DMS114 treated with DMSO at 0.1 percent for 48 hours (cell line): ENCODE results near the gene ATP8B4.
"Not testable (repeated sequence)": the region's sequence is repeated elsewhere in the genome, so short reads cannot be mapped to it uniquely, and the experiment has no call there.

Experiments
- DNase-seq: peaks from one replicate; lab custom pipeline; 2025; ENCODE audit not compliant: unreplicated experiment; lab: John Stamatoyannopoulos, UW

Gene ATP8B4

GRCh38 chr15:50112488-50113186, 6.4 kb downstream of the ATP8B4 start:
- no peak for DNase-seq

- DNase-seq: no peak
Observed at GRCh38 chr15:50110285-50110684, 8.7 kb downstream of the ATP8B4 start.

GRCh38 chr15:50109076-50109987, 9.7 kb downstream of the ATP8B4 start:
- no peak for DNase-seq

- DNase-seq: no peak
Observed at GRCh38 chr15:50108461-50108860, 10.6 kb downstream of the ATP8B4 start.

- no peak for DNase-seq
Observed at GRCh38 chr15:50107591-50108408, 11.2 kb downstream of the ATP8B4 start.

- no peak for DNase-seq
Observed at GRCh38 chr15:50107157-50107556, 11.9 kb downstream of the ATP8B4 start.

GRCh38 chr15:50106457-50106856, 12.6 kb downstream of the ATP8B4 start:
- no peak for DNase-seq

GRCh38 chr15:50100486-50100885, 18.5 kb downstream of the ATP8B4 start:
- no peak for DNase-seq

GRCh38 chr15:50098545-50098944, 20.5 kb downstream of the ATP8B4 start:
- DNase-seq: no peak

GRCh38 chr15:50095938-50096821, 22.9 kb downstream of the ATP8B4 start:
- no peak for DNase-seq

GRCh38 chr15:50089386-50089785, 29.6 kb downstream of the ATP8B4 start:
- DNase-seq: not testable (repeated sequence)

- no peak for DNase-seq
Observed at GRCh38 chr15:50084932-50085331, 34.1 kb downstream of the ATP8B4 start.

- no peak for DNase-seq
Observed at GRCh38 chr15:50083424-50084025, 35.5 kb downstream of the ATP8B4 start.

GRCh38 chr15:50082066-50082465, 37.0 kb downstream of the ATP8B4 start:
- no peak for DNase-seq

- DNase-seq: no peak
Observed at GRCh38 chr15:50077651-50078050, 41.4 kb downstream of the ATP8B4 start.

- DNase-seq: no peak
Observed at GRCh38 chr15:50077176-50077575, 41.9 kb downstream of the ATP8B4 start.

- no peak for DNase-seq
Observed at GRCh38 chr15:50075319-50075718, 43.7 kb downstream of the ATP8B4 start.

GRCh38 chr15:50071551-50072258, 47.3 kb downstream of the ATP8B4 start:
- DNase-seq: no peak

- no peak for DNase-seq
Observed at GRCh38 chr15:50068016-50068415, 51.0 kb downstream of the ATP8B4 start.
